HEK293 (cell line): Measurements from ENCODE around the gene FKBP10.

Experiments
- KLF1 ChIP-seq: fragments of 450-650 bp; formaldehyde crosslinking; IDR thresholded peaks from 2 replicates; pipeline ENCODE4 v1.5.1; 2016; ENCODE audit warnings: missing biosample characterization, missing genetic modification characterization
- KLF16 ChIP-seq: fragments of 450-650 bp; formaldehyde crosslinking; IDR thresholded peaks from 2 replicates; pipeline ENCODE4 v1.5.1; 2017; ENCODE audit warnings: missing biosample characterization, missing genetic modification characterization
- KLF8 ChIP-seq: fragments of 450-650 bp; formaldehyde crosslinking; IDR thresholded peaks from 2 replicates; pipeline ENCODE4 v1.5.1; 2016; ENCODE audit warnings: missing biosample characterization, missing genetic modification characterization
- YY1 ChIP-seq: fragments of 450-650 bp; formaldehyde crosslinking; IDR thresholded peaks from 2 replicates; pipeline ENCODE4 v1.5.1; 2018; ENCODE audit warnings: missing biosample characterization, missing genetic modification characterization
- YY2 ChIP-seq: fragments of 450-650 bp; formaldehyde crosslinking; IDR thresholded peaks from 2 replicates; pipeline ENCODE4 v1.5.1; 2016; ENCODE audit warnings: missing biosample characterization, missing genetic modification characterization
- ZNF2 ChIP-seq: fragments of 450-650 bp; formaldehyde crosslinking; IDR thresholded peaks from 2 replicates; pipeline ENCODE4 v1.5.1; 2016; ENCODE audit warnings: missing biosample characterization, missing genetic modification characterization
- ZNF221 ChIP-seq: fragments of 450-650 bp; formaldehyde crosslinking; IDR thresholded peaks from 2 replicates; pipeline ENCODE4 v1.5.1; 2017; ENCODE audit warnings: missing biosample characterization, missing genetic modification characterization, borderline replicate concordance
- ZNF274 ChIP-seq, 2 experiments: fragments of 200-500 bp in 1 of 2; fragments of 450-650 bp in 1 of 2; sonication (Bioruptor generic) in 1 of 2; formaldehyde crosslinking in 1 of 2; IDR thresholded peaks; 2 replicates each; pipeline versions ENCODE4 v1.5.1 to v1.6.1; 2014 to 2016; ENCODE audit warnings: borderline replicate concordance in 1 of 2, inconsistent platforms in 1 of 2, low read length in 1 of 2, missing biosample characterization in 1 of 2, missing genetic modification characterization in 1 of 2
- ZNF335 ChIP-seq: fragments of 450-650 bp; formaldehyde crosslinking; conservative IDR thresholded peaks from 2 replicates; pipeline ENCODE4 v1.5.1; 2016; ENCODE audit warnings: missing biosample characterization, missing genetic modification characterization
- ZNF366 ChIP-seq: fragments of 450-650 bp; formaldehyde crosslinking; conservative IDR thresholded peaks from 2 replicates; pipeline ENCODE4 v1.5.1; 2016; ENCODE audit warnings: missing biosample characterization, missing genetic modification characterization
- ZNF677 ChIP-seq: fragments of 450-650 bp; IDR thresholded peaks from 2 replicates; pipeline ENCODE4 v1.5.0; 2018; ENCODE audit warnings: missing biosample characterization, mild to moderate bottlenecking, missing genetic modification characterization, moderate library complexity
- ZNF747 ChIP-seq: fragments of 450-650 bp; formaldehyde crosslinking; IDR thresholded peaks from 2 replicates; pipeline ENCODE4 v1.5.1; 2016; ENCODE audit warnings: missing biosample characterization, missing genetic modification characterization
- ZNF76 ChIP-seq: fragments of 450-650 bp; formaldehyde crosslinking; IDR thresholded peaks from 2 replicates; pipeline ENCODE4; 2016; ENCODE audit warnings: low read depth, missing biosample characterization, missing genetic modification characterization, borderline replicate concordance
- ZNF785 ChIP-seq: fragments of 450-650 bp; formaldehyde crosslinking; IDR thresholded peaks from 2 replicates; pipeline ENCODE4 v1.5.1; 2016; ENCODE audit warnings: missing biosample characterization, missing genetic modification characterization
- TF ChIP-seq, protein P1 (sequence below): fragments of 450-650 bp; formaldehyde crosslinking; IDR thresholded peaks from 2 replicates; pipeline ENCODE4 v1.5.1; 2017; ENCODE audit warnings: missing biosample characterization, missing genetic modification characterization
- TF ChIP-seq, protein P2 (sequence below): fragments of 450-650 bp; formaldehyde crosslinking; IDR thresholded peaks from 2 replicates; pipeline ENCODE4 v1.5.1; 2016; ENCODE audit warnings: missing biosample characterization, missing genetic modification characterization, borderline replicate concordance
- TF ChIP-seq, protein P3 (sequence below): fragments of 450-650 bp; formaldehyde crosslinking; optimal IDR thresholded peaks from 2 replicates; pipeline ENCODE3; 2016; ENCODE audit warnings: missing biosample characterization, mild to moderate bottlenecking, missing genetic modification characterization
- TF ChIP-seq, protein P4 (sequence below): fragments of 450-650 bp; formaldehyde crosslinking; IDR thresholded peaks from 2 replicates; pipeline ENCODE4 v1.5.1; 2016; ENCODE audit warnings: missing biosample characterization, missing genetic modification characterization
- TF ChIP-seq, protein P5 (sequence below): fragments of 450-650 bp; formaldehyde crosslinking; IDR thresholded peaks from 2 replicates; pipeline ENCODE4 v1.5.1; 2016; ENCODE audit warnings: missing biosample characterization, missing genetic modification characterization
- TF ChIP-seq, protein P6 (sequence below): fragments of 450-650 bp; formaldehyde crosslinking; IDR thresholded peaks from 2 replicates; pipeline ENCODE4 v1.5.1; 2016; ENCODE audit warnings: missing biosample characterization, missing genetic modification characterization
- TF ChIP-seq, protein P7 (sequence below): fragments of 450-650 bp; IDR thresholded peaks from 2 replicates; pipeline ENCODE4 v1.5.1; 2018; ENCODE audit warnings: missing biosample characterization, mild to moderate bottlenecking, missing genetic modification characterization

The FKBP10 gene

DNA sequence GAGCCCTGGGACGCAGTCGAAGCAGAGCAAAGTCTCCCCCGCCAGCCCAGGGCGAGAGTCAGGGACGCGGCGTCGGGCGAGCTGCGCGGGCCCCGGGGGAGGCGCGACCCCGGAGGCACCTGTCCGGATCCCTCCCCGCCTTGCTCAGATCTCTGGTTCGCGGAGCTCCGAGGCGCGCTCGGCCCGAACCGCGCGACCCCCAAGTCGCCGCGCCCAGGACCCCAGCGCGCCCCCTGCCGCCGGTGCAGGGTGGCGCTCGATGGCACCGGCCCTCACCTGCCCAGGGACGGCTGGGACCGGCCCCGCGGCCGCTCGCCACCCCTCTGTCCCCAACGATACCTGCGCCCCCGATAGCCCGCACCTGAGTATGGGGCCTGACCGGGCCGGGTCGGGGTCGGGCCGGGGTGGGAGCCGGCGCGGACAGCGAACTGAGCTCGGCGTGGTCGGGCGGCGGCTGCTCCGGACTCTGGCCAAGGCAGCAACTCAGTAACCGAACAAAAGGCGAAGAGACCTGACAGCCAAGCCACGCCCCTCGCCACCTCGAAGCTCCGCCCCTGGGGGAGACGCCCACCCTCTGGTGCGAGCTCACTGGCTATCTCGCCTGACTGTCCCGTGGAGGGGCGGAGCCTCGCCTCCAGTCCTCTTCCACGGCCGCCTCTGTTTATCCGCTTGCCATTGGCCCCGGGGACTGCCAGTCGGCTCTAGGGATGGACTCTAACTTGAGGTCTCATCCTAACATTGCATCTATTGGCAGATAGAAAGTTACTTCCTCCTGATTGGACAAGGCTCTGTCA is 26.4 kb upstream of the FKBP10 start, which contains the start of gene JUP (continued):
- TF ChIP-seq, protein P1, sequence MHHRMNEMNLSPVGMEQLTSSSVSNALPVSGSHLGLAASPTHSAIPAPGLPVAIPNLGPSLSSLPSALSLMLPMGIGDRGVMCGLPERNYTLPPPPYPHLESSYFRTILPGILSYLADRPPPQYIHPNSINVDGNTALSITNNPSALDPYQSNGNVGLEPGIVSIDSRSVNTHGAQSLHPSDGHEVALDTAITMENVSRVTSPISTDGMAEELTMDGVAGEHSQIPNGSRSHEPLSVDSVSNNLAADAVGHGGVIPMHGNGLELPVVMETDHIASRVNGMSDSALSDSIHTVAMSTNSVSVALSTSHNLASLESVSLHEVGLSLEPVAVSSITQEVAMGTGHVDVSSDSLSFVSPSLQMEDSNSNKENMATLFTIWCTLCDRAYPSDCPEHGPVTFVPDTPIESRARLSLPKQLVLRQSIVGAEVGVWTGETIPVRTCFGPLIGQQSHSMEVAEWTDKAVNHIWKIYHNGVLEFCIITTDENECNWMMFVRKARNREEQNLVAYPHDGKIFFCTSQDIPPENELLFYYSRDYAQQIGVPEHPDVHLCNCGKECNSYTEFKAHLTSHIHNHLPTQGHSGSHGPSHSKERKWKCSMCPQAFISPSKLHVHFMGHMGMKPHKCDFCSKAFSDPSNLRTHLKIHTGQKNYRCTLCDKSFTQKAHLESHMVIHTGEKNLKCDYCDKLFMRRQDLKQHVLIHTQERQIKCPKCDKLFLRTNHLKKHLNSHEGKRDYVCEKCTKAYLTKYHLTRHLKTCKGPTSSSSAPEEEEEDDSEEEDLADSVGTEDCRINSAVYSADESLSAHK, result no peak
- TF ChIP-seq ZNF221 (tag by site-specific recombination) (no peak), ZNF76 (tag by site-specific recombination) (no peak), KLF1 (peak; percentile 74), ZNF677 (peak; percentile 74), YY2 (tag by site-specific recombination) (no peak), ZNF785 (tag by site-specific recombination) (0 out of 2 replicates have a peak, but pooled peaks have one; percentile 24), KLF8 (tag by site-specific recombination) (peak; percentile 93), ZNF366 (tag by site-specific recombination) (no peak), ZNF2 (tag by site-specific recombination) (no peak), ZNF335 (no peak), YY1 (tag by site-specific recombination) (0 out of 2 replicates have a peak, but pooled peaks have one; percentile 50), KLF16 (tag by site-specific recombination) (peak; percentile 47; the same call in 1 of the 2 replicates), ZNF274 (IDR thresholded peaks at IDR 0.05; ENCODE audit: low read length) (no peak), ZNF274 (tag by site-specific recombination; IDR thresholded peaks at IDR 0.05; ENCODE audit: borderline replicate concordance) (no peak), ZNF747 (no peak)
- TF ChIP-seq, protein P2, sequence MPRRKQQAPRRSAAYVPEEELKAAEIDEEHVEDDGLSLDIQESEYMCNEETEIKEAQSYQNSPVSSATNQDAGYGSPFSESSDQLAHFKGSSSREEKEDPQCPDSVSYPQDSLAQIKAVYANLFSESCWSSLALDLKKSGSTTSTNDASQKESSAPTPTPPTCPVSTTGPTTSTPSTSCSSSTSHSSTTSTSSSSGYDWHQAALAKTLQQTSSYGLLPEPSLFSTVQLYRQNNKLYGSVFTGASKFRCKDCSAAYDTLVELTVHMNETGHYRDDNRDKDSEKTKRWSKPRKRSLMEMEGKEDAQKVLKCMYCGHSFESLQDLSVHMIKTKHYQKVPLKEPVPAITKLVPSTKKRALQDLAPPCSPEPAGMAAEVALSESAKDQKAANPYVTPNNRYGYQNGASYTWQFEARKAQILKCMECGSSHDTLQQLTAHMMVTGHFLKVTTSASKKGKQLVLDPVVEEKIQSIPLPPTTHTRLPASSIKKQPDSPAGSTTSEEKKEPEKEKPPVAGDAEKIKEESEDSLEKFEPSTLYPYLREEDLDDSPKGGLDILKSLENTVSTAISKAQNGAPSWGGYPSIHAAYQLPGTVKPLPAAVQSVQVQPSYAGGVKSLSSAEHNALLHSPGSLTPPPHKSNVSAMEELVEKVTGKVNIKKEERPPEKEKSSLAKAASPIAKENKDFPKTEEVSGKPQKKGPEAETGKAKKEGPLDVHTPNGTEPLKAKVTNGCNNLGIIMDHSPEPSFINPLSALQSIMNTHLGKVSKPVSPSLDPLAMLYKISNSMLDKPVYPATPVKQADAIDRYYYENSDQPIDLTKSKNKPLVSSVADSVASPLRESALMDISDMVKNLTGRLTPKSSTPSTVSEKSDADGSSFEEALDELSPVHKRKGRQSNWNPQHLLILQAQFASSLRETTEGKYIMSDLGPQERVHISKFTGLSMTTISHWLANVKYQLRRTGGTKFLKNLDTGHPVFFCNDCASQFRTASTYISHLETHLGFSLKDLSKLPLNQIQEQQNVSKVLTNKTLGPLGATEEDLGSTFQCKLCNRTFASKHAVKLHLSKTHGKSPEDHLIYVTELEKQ, result no peak
- TF ChIP-seq, protein P3, sequence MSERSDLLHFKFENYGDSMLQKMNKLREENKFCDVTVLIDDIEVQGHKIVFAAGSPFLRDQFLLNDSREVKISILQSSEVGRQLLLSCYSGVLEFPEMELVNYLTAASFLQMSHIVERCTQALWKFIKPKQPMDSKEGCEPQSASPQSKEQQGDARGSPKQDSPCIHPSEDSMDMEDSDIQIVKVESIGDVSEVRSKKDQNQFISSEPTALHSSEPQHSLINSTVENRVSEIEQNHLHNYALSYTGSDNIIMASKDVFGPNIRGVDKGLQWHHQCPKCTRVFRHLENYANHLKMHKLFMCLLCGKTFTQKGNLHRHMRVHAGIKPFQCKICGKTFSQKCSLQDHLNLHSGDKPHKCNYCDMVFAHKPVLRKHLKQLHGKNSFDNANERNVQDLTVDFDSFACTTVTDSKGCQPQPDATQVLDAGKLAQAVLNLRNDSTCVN (tag by site-specific recombination), result peak; percentile 91
- TF ChIP-seq, protein P4, sequence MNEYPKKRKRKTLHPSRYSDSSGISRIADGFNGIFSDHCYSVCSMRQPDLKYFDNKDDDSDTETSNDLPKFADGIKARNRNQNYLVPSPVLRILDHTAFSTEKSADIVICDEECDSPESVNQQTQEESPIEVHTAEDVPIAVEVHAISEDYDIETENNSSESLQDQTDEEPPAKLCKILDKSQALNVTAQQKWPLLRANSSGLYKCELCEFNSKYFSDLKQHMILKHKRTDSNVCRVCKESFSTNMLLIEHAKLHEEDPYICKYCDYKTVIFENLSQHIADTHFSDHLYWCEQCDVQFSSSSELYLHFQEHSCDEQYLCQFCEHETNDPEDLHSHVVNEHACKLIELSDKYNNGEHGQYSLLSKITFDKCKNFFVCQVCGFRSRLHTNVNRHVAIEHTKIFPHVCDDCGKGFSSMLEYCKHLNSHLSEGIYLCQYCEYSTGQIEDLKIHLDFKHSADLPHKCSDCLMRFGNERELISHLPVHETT (tag by site-specific recombination), result 0 out of 2 replicates have a peak, but pooled peaks have one; percentile 6
- TF ChIP-seq, protein P5, sequence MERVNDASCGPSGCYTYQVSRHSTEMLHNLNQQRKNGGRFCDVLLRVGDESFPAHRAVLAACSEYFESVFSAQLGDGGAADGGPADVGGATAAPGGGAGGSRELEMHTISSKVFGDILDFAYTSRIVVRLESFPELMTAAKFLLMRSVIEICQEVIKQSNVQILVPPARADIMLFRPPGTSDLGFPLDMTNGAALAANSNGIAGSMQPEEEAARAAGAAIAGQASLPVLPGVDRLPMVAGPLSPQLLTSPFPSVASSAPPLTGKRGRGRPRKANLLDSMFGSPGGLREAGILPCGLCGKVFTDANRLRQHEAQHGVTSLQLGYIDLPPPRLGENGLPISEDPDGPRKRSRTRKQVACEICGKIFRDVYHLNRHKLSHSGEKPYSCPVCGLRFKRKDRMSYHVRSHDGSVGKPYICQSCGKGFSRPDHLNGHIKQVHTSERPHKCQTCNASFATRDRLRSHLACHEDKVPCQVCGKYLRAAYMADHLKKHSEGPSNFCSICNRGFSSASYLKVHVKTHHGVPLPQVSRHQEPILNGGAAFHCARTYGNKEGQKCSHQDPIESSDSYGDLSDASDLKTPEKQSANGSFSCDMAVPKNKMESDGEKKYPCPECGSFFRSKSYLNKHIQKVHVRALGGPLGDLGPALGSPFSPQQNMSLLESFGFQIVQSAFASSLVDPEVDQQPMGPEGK (tag by site-specific recombination), result peak; percentile 22; the same call in 1 of the 2 replicates
- TF ChIP-seq, protein P6, sequence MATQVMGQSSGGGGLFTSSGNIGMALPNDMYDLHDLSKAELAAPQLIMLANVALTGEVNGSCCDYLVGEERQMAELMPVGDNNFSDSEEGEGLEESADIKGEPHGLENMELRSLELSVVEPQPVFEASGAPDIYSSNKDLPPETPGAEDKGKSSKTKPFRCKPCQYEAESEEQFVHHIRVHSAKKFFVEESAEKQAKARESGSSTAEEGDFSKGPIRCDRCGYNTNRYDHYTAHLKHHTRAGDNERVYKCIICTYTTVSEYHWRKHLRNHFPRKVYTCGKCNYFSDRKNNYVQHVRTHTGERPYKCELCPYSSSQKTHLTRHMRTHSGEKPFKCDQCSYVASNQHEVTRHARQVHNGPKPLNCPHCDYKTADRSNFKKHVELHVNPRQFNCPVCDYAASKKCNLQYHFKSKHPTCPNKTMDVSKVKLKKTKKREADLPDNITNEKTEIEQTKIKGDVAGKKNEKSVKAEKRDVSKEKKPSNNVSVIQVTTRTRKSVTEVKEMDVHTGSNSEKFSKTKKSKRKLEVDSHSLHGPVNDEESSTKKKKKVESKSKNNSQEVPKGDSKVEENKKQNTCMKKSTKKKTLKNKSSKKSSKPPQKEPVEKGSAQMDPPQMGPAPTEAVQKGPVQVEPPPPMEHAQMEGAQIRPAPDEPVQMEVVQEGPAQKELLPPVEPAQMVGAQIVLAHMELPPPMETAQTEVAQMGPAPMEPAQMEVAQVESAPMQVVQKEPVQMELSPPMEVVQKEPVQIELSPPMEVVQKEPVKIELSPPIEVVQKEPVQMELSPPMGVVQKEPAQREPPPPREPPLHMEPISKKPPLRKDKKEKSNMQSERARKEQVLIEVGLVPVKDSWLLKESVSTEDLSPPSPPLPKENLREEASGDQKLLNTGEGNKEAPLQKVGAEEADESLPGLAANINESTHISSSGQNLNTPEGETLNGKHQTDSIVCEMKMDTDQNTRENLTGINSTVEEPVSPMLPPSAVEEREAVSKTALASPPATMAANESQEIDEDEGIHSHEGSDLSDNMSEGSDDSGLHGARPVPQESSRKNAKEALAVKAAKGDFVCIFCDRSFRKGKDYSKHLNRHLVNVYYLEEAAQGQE (tag by site-specific recombination), result no peak
- TF ChIP-seq, protein P7, sequence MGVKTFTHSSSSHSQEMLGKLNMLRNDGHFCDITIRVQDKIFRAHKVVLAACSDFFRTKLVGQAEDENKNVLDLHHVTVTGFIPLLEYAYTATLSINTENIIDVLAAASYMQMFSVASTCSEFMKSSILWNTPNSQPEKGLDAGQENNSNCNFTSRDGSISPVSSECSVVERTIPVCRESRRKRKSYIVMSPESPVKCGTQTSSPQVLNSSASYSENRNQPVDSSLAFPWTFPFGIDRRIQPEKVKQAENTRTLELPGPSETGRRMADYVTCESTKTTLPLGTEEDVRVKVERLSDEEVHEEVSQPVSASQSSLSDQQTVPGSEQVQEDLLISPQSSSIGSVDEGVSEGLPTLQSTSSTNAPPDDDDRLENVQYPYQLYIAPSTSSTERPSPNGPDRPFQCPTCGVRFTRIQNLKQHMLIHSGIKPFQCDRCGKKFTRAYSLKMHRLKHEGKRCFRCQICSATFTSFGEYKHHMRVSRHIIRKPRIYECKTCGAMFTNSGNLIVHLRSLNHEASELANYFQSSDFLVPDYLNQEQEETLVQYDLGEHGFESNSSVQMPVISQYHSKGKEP (tag by site-specific recombination), result 0 out of 2 replicates have a peak, but pooled peaks have one; percentile 15
